Measurements from ENCODE around the gene PTPRE.

The PTPRE gene

GRCh38 chr10:128096486-128097199 lies 189.7 kb downstream of the PTPRE start:
- DNase-seq (ENCODE audit: low read depth): no peak

GRCh38 chr10:128097783-128098182 lies 190.9 kb downstream of the PTPRE start:
- DNase-seq (ENCODE audit: low read depth): no peak

GRCh38 chr10:128098631-128099030 lies 191.7 kb downstream of the PTPRE start:
- DNase-seq (ENCODE audit: low read depth): no peak

GRCh38 chr10:128099901-128100300 lies 193.0 kb downstream of the PTPRE start:
- no peak for DNase-seq (ENCODE audit: low read depth)

GRCh38 chr10:128101901-128102300 lies 195.0 kb downstream of the PTPRE start:
- DNase-seq (ENCODE audit: low read depth): no peak

- DNase-seq (ENCODE audit: low read depth): no peak
These were observed 195.8 kb downstream of the PTPRE start for GRCh38 chr10:128102480-128103228.

- DNase-seq (ENCODE audit: low read depth): no peak
These were observed 196.4 kb downstream of the PTPRE start for GRCh38 chr10:128103229-128103714.

- DNase-seq (ENCODE audit: low read depth): no peak
These were observed 198.5 kb downstream of the PTPRE start for GRCh38 chr10:128105383-128105782.

GRCh38 chr10:128109707-128110106 lies 202.8 kb downstream of the PTPRE start:
- no peak for DNase-seq (ENCODE audit: low read depth)

- no peak for DNase-seq (ENCODE audit: low read depth)
These were observed 203.4 kb downstream of the PTPRE start for GRCh38 chr10:128110339-128110738.

- no peak for DNase-seq (ENCODE audit: low read depth)
These were observed 204.8 kb downstream of the PTPRE start for GRCh38 chr10:128111696-128112095.

GRCh38 chr10:128113026-128113425 lies 206.1 kb downstream of the PTPRE start:
- DNase-seq (ENCODE audit: low read depth): no peak

- no peak for DNase-seq (ENCODE audit: low read depth)
These were observed 208.0 kb downstream of the PTPRE start for GRCh38 chr10:128114901-128115300.

GRCh38 chr10:128115356-128115755 lies 208.5 kb downstream of the PTPRE start:
- no peak for DNase-seq (ENCODE audit: low read depth)

GRCh38 chr10:128116187-128116586 lies 209.3 kb downstream of the PTPRE start:
- DNase-seq (ENCODE audit: low read depth): no peak

GRCh38 chr10:128116851-128117615 lies 210.1 kb downstream of the PTPRE start:
- no peak for DNase-seq (ENCODE audit: low read depth)

GRCh38 chr10:128121750-128122412 lies 215.0 kb downstream of the PTPRE start:
- no peak for DNase-seq (ENCODE audit: low read depth)

GRCh38 chr10:128122931-128123330 lies 216.0 kb downstream of the PTPRE start:
- no peak for DNase-seq (ENCODE audit: low read depth)

- DNase-seq (ENCODE audit: low read depth): no peak
These were observed 216.9 kb downstream of the PTPRE start for GRCh38 chr10:128123846-128124245.

- no peak for DNase-seq (ENCODE audit: low read depth)
These were observed 218.0 kb downstream of the PTPRE start for GRCh38 chr10:128124813-128125403.

- no peak for DNase-seq (ENCODE audit: low read depth)
These were observed 218.6 kb downstream of the PTPRE start for GRCh38 chr10:128125416-128125943.

Data from T follicular helper cell (primary cell).